Stimulated activated CD4-positive, alpha-beta T cell treated with anti-CD3 and anti-CD28 coated beads, TNF-alpha, amount 100 ng/mL, for 4 hours (primary cell): ENCODE results near the gene INPP5B.
A peak's percentile ranks its signal among the peaks of the same experiment; 100 is the strongest.

Experiments used
- DNase-seq, 3 experiments: peaks; one replicate each; pipeline ENCODE4 v3.0.0-alpha.2; 2020; ENCODE audit warnings: low read depth in 3 of 3

INPP5B gene

GRCh38 chr1:37840711-37841110 lies 106.1 kb downstream of the INPP5B start:
- no peak for DNase-seq

GRCh38 chr1:37839676-37840075 lies 107.2 kb downstream of the INPP5B start:
- no peak for DNase-seq

GRCh38 chr1:37836788-37837187 lies 110.1 kb downstream of the INPP5B start:
- DNase-seq = no peak

GRCh38 chr1:37831809-37832208 lies 115.0 kb downstream of the INPP5B start:
- no peak for DNase-seq

DNA sequence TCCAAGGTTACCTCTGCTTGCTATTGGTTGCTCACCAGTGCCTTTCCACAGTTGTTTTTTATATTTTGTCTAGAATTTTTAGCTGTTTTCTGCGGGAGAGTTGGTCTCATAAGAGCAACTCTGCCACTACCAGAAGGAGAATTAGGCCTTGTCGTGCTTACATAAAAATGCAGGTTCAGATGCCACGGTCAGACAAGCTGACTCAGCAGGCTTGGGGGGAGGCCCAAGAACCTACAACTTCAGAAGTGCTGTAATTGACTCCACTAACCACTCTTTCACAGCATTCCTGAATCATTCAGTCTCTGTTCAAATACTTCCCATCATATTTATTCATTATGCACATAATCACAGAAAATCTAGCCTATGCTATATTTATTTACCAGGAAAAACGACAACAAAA lies 115.7 kb downstream of the INPP5B start:
- DNase-seq = no peak

- DNase-seq = no peak
These were observed 118.3 kb downstream of the INPP5B start for GRCh38 chr1:37828410-37829074.

DNA sequence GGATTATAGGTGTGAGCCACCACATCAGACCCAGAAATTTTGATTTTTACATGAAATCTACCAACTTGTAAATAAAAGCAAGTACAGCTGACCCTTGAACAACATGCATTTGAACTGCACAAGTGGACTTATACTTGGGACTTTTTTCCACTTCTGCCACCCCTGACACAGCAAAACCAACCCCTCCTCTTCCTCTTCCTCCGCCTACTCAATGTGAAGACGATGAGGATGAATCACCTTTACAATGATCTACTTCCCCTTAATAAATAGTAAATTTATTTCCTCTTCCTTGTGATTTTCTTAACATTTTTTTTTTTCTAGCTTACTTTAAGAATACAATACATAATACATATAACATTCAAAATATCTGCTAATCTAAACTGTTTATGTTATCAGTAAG lies 121.3 kb downstream of the INPP5B start:
- DNase-seq = no peak

GRCh38 chr1:37824001-37824400 lies 122.9 kb downstream of the INPP5B start:
- DNase-seq = no peak

- DNase-seq = no peak
These were observed 123.7 kb downstream of the INPP5B start for GRCh38 chr1:37822906-37823815.

DNA sequence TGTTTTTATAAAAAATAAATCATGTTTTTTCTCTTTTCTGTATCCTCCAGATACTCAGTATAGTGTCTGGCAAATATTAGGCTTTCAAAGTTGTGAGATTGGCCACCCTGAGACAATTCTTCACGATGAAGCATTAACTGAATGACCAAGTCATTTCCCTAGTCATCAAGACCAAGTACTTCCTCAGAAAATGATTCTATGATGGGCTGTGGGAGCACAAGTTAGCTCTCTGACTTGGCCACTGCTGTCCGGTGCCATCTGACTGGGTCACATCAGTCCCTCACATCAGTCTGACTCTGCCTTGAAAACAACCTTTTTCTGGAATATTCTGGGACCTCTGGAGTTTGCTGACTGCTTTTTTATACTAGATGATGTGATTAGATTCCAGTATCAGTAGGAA lies 125.4 kb downstream of the INPP5B start:
- no peak for DNase-seq

GRCh38 chr1:37817481-37817880 lies 129.4 kb downstream of the INPP5B start:
- no peak for DNase-seq

DNA sequence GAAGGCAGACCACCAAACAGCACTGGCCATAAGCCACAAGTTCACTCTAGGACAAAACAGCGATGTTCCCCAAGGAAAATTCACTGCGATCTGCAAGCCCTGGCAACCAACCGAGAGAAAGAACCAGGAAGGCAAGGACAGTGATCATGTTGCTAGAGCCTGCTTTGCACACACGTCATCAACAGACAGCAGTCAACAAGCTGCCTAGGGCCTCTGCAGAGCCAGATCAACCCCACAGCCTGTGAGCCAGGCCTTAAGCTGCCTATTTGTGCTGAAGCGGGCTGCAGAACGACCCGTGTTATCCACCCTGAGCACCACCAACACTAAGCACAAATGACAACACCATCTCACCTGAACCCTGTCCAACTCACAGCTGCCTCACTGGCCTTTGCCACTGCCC lies 132.6 kb downstream of the INPP5B start:
- DNase-seq = no peak

DNA sequence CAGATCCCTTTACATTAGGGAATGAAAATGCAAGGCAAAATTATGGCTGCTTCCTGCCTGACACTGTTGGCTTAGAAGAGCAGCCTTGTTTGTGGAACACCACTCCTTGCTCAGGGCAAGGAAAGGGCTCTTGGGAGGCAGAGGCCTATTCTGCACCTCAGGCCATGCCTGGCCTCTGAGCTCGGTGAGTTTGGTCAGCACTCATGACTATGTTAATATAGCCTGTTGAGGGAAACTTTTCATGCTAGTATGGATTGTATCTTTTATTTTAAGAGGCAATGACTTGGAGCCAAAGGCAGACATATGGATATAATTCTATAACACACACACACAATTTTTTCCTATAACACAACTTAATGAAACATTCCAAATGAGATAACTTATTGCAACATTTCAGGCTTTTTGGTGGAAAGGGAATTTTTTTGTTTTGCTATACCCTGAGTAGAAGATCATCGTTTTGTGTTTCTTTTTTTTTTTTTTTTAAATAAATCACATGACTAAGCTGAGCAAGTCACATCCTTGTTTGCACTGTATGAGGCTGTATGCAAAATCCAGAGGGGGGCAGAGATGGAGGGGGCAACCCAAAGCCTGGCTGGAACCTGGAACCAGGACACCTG lies 133.2 kb downstream of the INPP5B start:
- DNase-seq = no peak

DNA sequence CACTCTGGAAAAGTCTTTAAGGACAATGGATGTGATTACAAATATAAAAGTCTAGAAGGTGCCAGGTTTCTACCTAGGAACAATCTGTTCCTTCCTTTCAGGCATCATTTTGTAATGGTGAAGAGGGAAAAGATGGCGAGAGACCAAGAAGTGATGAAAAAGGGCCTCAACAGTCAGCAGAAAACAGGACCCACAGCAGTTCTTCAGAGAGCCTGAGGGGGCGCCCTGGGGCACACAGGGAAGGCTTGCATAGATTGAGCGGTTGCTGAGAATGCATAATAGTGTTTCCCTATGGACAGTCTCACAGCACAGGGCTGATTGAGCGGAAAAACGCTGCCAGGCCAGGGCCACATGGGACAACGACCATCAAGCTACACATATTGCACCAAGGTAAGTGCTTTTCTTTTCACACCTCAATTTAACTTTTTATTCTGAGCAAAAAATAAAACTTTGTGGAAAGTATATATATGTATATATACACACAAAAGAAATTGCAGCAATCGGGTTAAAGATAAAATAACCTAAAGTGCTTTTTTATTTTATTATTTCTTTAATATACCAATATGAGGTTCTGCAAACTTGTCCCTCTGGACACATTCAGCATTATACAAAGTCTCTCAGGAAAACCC lies 135.7 kb downstream of the INPP5B start:
- DNase-seq = peak; percentile 29 to 36 (median 35)
